SK-N-SH treated with all-trans-retinoic acid at 6 μM for 48 hours (cell line): ENCODE results near the gene GFRA1.
"Not testable (repeated sequence)": the region's sequence is repeated elsewhere in the genome, so short reads cannot be mapped to it uniquely, and the experiment has no call there.

ENCODE experiments used
- ATAC-seq: fragments of 200-7000 bp; cut with Tn5 transposase; 3 replicates; pipeline ENCODE4 v1.9.1; 2020; ENCODE audit warnings: mild to moderate bottlenecking, moderate library complexity
- ARNTL ChIP-seq: fragments of 450-650 bp; formaldehyde crosslinking; IDR thresholded peaks from 2 replicates; pipeline ENCODE4 v1.5.0; 2020; ENCODE audit warnings: low read depth, mild to moderate bottlenecking, moderate library complexity, borderline replicate concordance
- BACH2 ChIP-seq: fragments of 250-450 bp; sonication (Bioruptor Pico); IDR thresholded peaks from 2 replicates; pipeline ENCODE4 v1.9.0; 2021; ENCODE audit warnings: mild to moderate bottlenecking, borderline replicate concordance
- CSDC2 ChIP-seq: fragments of 250-450 bp; sonication (Bioruptor Pico); IDR thresholded peaks from 2 replicates; pipeline ENCODE4 v1.5.0; 2020; ENCODE audit warnings: mild to moderate bottlenecking, moderate library complexity
- CSRNP3 ChIP-seq: fragments of 250-450 bp; sonication (Bioruptor Pico); IDR thresholded peaks from 2 replicates; pipeline ENCODE4 v1.5.1; 2021; ENCODE audit warnings: mild to moderate bottlenecking, moderate library complexity
- ESRRG ChIP-seq: fragments of 250-450 bp; sonication (Bioruptor Pico); IDR thresholded peaks from 2 replicates; pipeline ENCODE4 v1.6.1; 2021; ENCODE audit warnings: mild to moderate bottlenecking
- GLIS3 ChIP-seq: fragments of 250-450 bp; sonication (Bioruptor Pico); IDR thresholded peaks from 2 replicates; pipeline ENCODE4 v1.5.0; 2020; ENCODE audit warnings: mild to moderate bottlenecking, moderate library complexity
- ISL1 ChIP-seq: fragments of 250-450 bp; sonication (Bioruptor Pico); IDR thresholded peaks from 2 replicates; pipeline ENCODE4 v2.1.2; 2022; ENCODE audit warnings: mild to moderate bottlenecking, moderate library complexity
- PPARA ChIP-seq: fragments of 250-450 bp; sonication (Bioruptor Pico); IDR thresholded peaks from 2 replicates; pipeline ENCODE4 v1.5.0; 2020; ENCODE audit warnings: mild to moderate bottlenecking, borderline replicate concordance
- RARB ChIP-seq: fragments of 250-450 bp; sonication (Bioruptor Pico); IDR thresholded peaks from 2 replicates; pipeline ENCODE4 v1.8.0; 2021; ENCODE audit warnings: mild to moderate bottlenecking, moderate library complexity
- SNAI2 ChIP-seq: fragments of 250-450 bp; sonication (Bioruptor Pico); IDR thresholded peaks from 2 replicates; pipeline ENCODE4 v1.5.0; 2020; ENCODE audit warnings: mild to moderate bottlenecking, moderate library complexity
- TCF4 ChIP-seq: fragments of 250-450 bp; sonication (Bioruptor Pico); IDR thresholded peaks from 2 replicates; pipeline ENCODE4 v1.8.0; 2021; ENCODE audit warnings: mild to moderate bottlenecking, moderate library complexity, borderline replicate concordance
- TOX ChIP-seq: fragments of 250-450 bp; sonication (Bioruptor Pico); IDR thresholded peaks from 2 replicates; pipeline ENCODE4 v1.8.0; 2021; ENCODE audit warnings: mild to moderate bottlenecking, moderate library complexity, borderline replicate concordance
- TSHZ2 ChIP-seq: fragments of 250-450 bp; sonication (Bioruptor Pico); IDR thresholded peaks from 2 replicates; pipeline ENCODE4 v1.5.0; 2020; ENCODE audit warnings: mild to moderate bottlenecking, moderate library complexity
- ZC3H10 ChIP-seq: fragments of 250-450 bp; sonication (Bioruptor Pico); IDR thresholded peaks from 2 replicates; pipeline ENCODE4 v1.5.1; 2021; ENCODE audit warnings: mild to moderate bottlenecking, moderate library complexity
- ZFP3 ChIP-seq: fragments of 250-450 bp; sonication (Bioruptor Pico); IDR thresholded peaks from 2 replicates; pipeline ENCODE4 v1.5.0; 2020; ENCODE audit warnings: mild to moderate bottlenecking, moderate library complexity
- ZFP30 ChIP-seq: fragments of 450-650 bp; formaldehyde crosslinking; IDR thresholded peaks from 2 replicates; pipeline ENCODE4 v1.5.0; 2022; ENCODE audit warnings: mild to moderate bottlenecking, moderate library complexity
- ZNF70 ChIP-seq: fragments of 450-650 bp; formaldehyde crosslinking; IDR thresholded peaks from 2 replicates; pipeline ENCODE4 v1.5.0; 2020; ENCODE audit warnings: mild to moderate bottlenecking, moderate library complexity
- ZNF8 ChIP-seq: fragments of 450-650 bp; formaldehyde crosslinking; IDR thresholded peaks from 2 replicates; pipeline ENCODE4 v1.5.0; 2020; ENCODE audit warnings: mild to moderate bottlenecking, moderate library complexity
- TF ChIP-seq, protein P1 (sequence below): fragments of 250-450 bp; sonication (Bioruptor Pico); IDR thresholded peaks from 2 replicates; pipeline ENCODE4 v1.5.1; 2020; ENCODE audit warnings: low read depth, mild to moderate bottlenecking, moderate library complexity
- TF ChIP-seq, protein P2 (sequence below): fragments of 250-450 bp; sonication (Bioruptor Pico); IDR thresholded peaks from 2 replicates; pipeline ENCODE4 v1.8.0; 2021; ENCODE audit warnings: low read depth, mild to moderate bottlenecking, moderate library complexity, borderline replicate concordance

GFRA1 gene

DNA sequence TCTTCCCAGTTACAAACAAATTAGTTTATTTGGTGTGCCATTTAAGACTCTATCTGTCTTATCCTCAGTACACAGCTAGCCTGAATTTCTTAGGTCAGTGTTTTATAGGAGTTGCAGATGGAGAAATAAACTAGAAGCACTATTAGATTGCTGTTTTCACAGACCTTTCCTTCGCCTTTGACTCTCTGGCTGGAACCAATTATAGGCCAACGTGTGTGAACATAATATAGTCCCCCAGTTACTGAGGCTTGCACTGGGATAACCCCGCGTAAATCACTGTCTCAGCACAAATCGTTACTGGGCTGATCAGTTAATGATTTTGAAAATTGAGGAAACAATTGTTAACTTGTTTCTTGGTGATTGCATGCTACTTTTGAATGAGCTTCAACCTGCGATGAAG is 233.4 kb downstream of the GFRA1 start:
- no peak for ATAC-seq
- TF ChIP-seq SNAI2 (CRISPR knock-in tag) (no peak), TCF4 (CRISPR knock-in tag) (no peak), ZFP3 (CRISPR knock-in tag) (no peak), RARB (CRISPR knock-in tag) (no peak), TSHZ2 (no peak), ZFP30 (CRISPR knock-in tag) (no peak), ESRRG (CRISPR knock-in tag) (no peak), TOX (CRISPR knock-in tag) (no peak)

- ATAC-seq = no peak
- TF ChIP-seq ZFP30 (CRISPR knock-in tag) (no peak), SNAI2 (CRISPR knock-in tag) (no peak), BACH2 (CRISPR knock-in tag) (no peak), ZNF8 (CRISPR knock-in tag) (no peak), TOX (CRISPR knock-in tag) (no peak), PPARA (CRISPR knock-in tag) (no peak), ZNF70 (CRISPR knock-in tag) (no peak)
Observed at GRCh38 chr10:116038259-116038658, 234.7 kb downstream of the GFRA1 start.

DNA sequence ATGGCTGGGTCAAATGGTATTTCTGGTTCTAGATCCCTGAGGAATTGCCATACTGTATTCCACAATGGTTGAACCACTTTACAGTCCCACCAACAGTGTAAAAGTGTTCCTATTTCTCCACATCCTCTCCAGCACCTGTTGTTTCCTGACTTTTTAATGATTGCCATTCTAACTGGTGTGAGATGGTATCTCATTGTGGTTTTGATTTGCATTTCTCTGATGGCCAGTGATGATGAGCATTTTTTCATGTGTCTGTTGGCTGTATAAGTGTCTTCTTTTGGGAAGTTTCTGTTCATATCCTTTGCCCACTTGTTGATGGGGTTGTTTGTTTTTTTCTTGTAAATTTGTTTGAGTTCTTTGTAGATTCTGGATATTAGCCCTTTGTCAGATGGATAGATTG is 237.6 kb downstream of the GFRA1 start:
- not testable (repeated sequence) for ATAC-seq

DNA sequence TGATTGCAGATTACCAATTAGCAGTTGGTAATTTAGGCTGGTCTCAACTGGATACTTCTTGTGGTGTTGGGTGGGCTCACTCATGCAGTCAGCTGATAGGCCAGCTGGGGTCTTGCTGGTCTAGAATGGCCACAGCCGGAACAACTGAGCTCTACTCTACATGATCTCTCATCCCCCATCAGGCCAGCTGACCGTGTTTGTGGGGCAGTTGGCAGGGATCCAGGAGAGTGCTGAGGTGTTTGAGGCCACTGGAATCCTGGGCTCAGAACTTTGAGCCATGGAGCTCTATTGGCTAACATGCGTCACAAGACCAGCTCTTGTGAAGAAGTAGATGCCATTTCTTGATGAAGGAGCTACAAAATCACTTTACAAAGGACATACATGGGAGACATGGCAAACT is 242.4 kb downstream of the GFRA1 start:
- TF ChIP-seq GLIS3 (CRISPR knock-in tag) (no peak), BACH2 (CRISPR knock-in tag) (no peak), TOX (CRISPR knock-in tag) (no peak), ISL1 (CRISPR knock-in tag) (no peak), CSDC2 (CRISPR knock-in tag) (no peak), ZNF8 (CRISPR knock-in tag) (no peak), ZC3H10 (CRISPR knock-in tag) (no peak), SNAI2 (CRISPR knock-in tag) (no peak), TCF4 (CRISPR knock-in tag) (no peak), ARNTL (no peak), TSHZ2 (no peak), CSRNP3 (no peak), ZFP30 (CRISPR knock-in tag) (no peak), RARB (CRISPR knock-in tag) (no peak), ZNF70 (CRISPR knock-in tag) (no peak), PPARA (CRISPR knock-in tag) (no peak)
- TF ChIP-seq, protein P1, sequence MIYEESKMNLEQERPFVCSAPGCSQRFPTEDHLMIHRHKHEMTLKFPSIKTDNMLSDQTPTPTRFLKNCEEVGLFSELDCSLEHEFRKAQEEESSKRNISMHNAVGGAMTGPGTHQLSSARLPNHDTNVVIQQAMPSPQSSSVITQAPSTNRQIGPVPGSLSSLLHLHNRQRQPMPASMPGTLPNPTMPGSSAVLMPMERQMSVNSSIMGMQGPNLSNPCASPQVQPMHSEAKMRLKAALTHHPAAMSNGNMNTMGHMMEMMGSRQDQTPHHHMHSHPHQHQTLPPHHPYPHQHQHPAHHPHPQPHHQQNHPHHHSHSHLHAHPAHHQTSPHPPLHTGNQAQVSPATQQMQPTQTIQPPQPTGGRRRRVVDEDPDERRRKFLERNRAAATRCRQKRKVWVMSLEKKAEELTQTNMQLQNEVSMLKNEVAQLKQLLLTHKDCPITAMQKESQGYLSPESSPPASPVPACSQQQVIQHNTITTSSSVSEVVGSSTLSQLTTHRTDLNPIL (CRISPR knock-in tag) = no peak
- TF ChIP-seq, protein P2, sequence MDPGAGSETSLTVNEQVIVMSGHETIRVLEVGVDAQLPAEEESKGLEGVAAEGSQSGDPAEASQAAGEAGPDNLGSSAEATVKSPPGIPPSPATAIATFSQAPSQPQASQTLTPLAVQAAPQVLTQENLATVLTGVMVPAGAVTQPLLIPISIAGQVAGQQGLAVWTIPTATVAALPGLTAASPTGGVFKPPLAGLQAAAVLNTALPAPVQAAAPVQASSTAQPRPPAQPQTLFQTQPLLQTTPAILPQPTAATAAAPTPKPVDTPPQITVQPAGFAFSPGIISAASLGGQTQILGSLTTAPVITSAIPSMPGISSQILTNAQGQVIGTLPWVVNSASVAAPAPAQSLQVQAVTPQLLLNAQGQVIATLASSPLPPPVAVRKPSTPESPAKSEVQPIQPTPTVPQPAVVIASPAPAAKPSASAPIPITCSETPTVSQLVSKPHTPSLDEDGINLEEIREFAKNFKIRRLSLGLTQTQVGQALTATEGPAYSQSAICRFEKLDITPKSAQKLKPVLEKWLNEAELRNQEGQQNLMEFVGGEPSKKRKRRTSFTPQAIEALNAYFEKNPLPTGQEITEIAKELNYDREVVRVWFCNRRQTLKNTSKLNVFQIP (CRISPR knock-in tag) = no peak
- ATAC-seq = no peak
